HFF-Myc (cell line): ENCODE results near the gene PCSK4.

Source experiments
- DNase-seq: peaks from one replicate; pipeline ENCODE4 v3.0.0-alpha.2; 2011; ENCODE audit warnings: low read depth; ENCODE audit errors: extremely low read depth
- H3K4me3 ChIP-seq: replicated peaks from 2 replicates; pipeline ENCODE4 v1.5.1; 2011; ENCODE audit warnings: low read depth, mild to moderate bottlenecking, control low read depth, low read length
- TF ChIP-seq, protein P1 (sequence below): IDR thresholded peaks from 2 replicates; pipeline ENCODE4 v1.5.1; 2012; ENCODE audit warnings: mild to moderate bottlenecking, low read depth, low read length, control low read depth; ENCODE audit errors: missing control alignments

The PCSK4 gene

DNA sequence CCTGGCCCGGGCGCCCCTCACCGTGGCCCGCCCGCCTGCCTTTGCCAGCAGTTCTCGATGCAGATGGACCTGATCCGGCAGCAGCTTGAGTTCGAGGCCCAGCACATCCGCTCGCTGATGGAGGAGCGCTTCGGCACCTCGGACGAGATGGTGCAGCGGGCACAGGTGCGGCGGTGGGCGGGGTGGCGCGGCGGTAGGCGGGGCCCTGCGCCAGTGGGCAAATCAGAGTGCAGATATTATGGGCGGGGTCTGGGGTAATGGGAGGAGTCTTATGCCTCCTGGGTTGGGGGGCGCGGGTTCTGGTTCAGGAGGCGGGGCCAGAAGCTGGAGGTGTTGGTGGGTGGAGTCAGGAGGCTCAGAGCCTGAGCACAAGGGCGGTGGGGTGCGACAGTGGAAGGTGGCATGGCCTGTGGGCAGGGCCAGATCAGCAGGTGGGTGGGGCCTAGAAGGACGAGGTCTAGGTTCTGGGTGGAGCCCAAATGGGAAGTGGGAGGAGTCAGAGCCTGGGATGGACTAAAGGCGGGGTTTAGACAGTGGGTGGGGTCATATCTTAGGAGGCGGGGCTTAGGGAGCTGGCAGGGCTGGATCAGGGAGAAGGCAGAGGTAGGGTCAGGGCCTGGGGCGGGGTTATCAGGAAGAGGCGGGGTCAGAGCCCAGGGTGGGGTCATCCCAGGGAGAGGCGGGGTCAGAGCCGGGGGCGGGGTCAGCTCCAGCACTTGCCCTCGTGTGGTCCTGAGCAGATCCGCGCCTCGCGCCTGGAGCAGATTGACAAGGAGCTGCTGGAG, 34.6 kb downstream of the PCSK4 start:
- DNase-seq: no peak
- no peak overlapping the region for H3K4me3 ChIP-seq
- TF ChIP-seq, protein P1, sequence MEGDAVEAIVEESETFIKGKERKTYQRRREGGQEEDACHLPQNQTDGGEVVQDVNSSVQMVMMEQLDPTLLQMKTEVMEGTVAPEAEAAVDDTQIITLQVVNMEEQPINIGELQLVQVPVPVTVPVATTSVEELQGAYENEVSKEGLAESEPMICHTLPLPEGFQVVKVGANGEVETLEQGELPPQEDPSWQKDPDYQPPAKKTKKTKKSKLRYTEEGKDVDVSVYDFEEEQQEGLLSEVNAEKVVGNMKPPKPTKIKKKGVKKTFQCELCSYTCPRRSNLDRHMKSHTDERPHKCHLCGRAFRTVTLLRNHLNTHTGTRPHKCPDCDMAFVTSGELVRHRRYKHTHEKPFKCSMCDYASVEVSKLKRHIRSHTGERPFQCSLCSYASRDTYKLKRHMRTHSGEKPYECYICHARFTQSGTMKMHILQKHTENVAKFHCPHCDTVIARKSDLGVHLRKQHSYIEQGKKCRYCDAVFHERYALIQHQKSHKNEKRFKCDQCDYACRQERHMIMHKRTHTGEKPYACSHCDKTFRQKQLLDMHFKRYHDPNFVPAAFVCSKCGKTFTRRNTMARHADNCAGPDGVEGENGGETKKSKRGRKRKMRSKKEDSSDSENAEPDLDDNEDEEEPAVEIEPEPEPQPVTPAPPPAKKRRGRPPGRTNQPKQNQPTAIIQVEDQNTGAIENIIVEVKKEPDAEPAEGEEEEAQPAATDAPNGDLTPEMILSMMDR: no peak

- TF ChIP-seq, protein P1: no peak
- no peak for DNase-seq
- no peak overlapping the region for H3K4me3 ChIP-seq
Observed at GRCh38 chr19:1455002-1455335, 35.2 kb downstream of the PCSK4 start.

GRCh38 chr19:1453525-1454364, 36.4 kb downstream of the PCSK4 start:
- DNase-seq: no peak
- TF ChIP-seq, protein P1: no peak
- no peak overlapping the region for H3K4me3 ChIP-seq

- no peak overlapping the region for H3K4me3 ChIP-seq
- TF ChIP-seq, protein P1: no peak
- DNase-seq: no peak
Observed at GRCh38 chr19:1452802-1453524, 37.2 kb downstream of the PCSK4 start.

- H3K4me3 ChIP-seq: no peak overlapping the region
- DNase-seq: no peak
- TF ChIP-seq, protein P1: no peak
Observed at GRCh38 chr19:1451916-1452801, 38.0 kb downstream of the PCSK4 start.
